Sigmoid colon (tissue), 7 donors: Measurements from ENCODE around the gene USP12. TPM values are rescaled to one million over a fixed set of nuclear protein-coding genes. Genes with fewer than 3 reads are reported as not detected.

Experiments used
- DNase-seq: peaks from one replicate; pipeline ENCODE4 v3.0.0-alpha.2; 2019
- H3K27ac ChIP-seq, 4 donors: fragments of 200-600 bp; sonication (generic); one replicate each; pipeline ENCODE4 v1.5.1; 2016 to 2019; ENCODE audit warnings: mild to moderate bottlenecking in 1 of 4
- H3K27me3 ChIP-seq, 3 donors: fragments of 200-600 bp; sonication (generic); one replicate each; pipeline ENCODE4 v1.5.1; 2019; ENCODE audit warnings: mild to moderate bottlenecking in 1 of 3
- H3K36me3 ChIP-seq, 4 donors: fragments of 200-600 bp; sonication (generic); one replicate each; pipeline ENCODE4 v1.5.1; 2016 to 2019
- H3K4me1 ChIP-seq, 4 donors: fragments of 200-600 bp; sonication (generic); one replicate each; pipeline ENCODE4 v1.5.1; 2017 to 2019
- H3K4me3 ChIP-seq, 4 donors: fragments of 200-600 bp; sonication (generic); one replicate each; pipeline ENCODE4 v1.5.1; 2017 to 2019; ENCODE audit warnings: mild to moderate bottlenecking in 2 of 4, moderate library complexity in 1 of 4
- H3K9me3 ChIP-seq, 4 donors: fragments of 200-600 bp in 3 of 4; sonication (generic) in 3 of 4; one replicate each; pipeline versions ENCODE4 v1.5.1 to v1.6.1; 2013 to 2019
- EP300 ChIP-seq, 4 donors: sonication (generic); formaldehyde crosslinking; IDR thresholded peaks; one replicate each; pipeline ENCODE4 v1.6.1; 2017; ENCODE audit warnings: antibody characterized with exemption in 4 of 4
- POLR2A ChIP-seq, 2 donors: fragments of 450-650 bp; IDR thresholded peaks; one replicate each; pipeline ENCODE4 v1.6.1; 2016; ENCODE audit warnings: antibody characterized with exemption in 2 of 2, mild to moderate bottlenecking in 2 of 2, moderate library complexity in 2 of 2
- POLR2AphosphoS5 ChIP-seq, 4 donors: sonication (generic); formaldehyde crosslinking; IDR thresholded peaks; one replicate each; pipeline ENCODE4 v1.6.1; 2017; ENCODE audit warnings: antibody characterized with exemption in 4 of 4
- WGBS, 2 donors: extraction: QIAGEN DNeasy Blood & Tissue Kit; methylation state at CpG; one replicate each; pipeline ENCODE4 v1.1.7; 2013; 5-methylcytosine and 5-hydroxymethylcytosine counted together
- intact Hi-C: fragments of 100-400 bp; cut with DNase I; formaldehyde crosslinking; loops from one replicate; pipeline ENCODE4 v1.15.1; 2023
- polyA plus RNA-seq, 3 donors: library from polyadenylated mRNA; stranded (reverse); fragments of 200-250 nt; gene quantifications; one replicate each; pipeline ENCODE4 v1.2.3, GENCODE V29; 2013
- total RNA-seq, 4 donors: library from RNA; depleted of rRNA; stranded (reverse); fragments of >200 nt; gene quantifications; one replicate each; pipeline ENCODE4 v1.1.0, GENCODE V29; 2016
- TF ChIP-seq, protein P1 (sequence below), 4 experiments: fragments of 450-650 bp in 3 of 4; fragments of 200-600 bp in 1 of 4; IDR thresholded peaks; one replicate each; pipeline ENCODE4 v1.5.1; 2016 to 2019; ENCODE audit warnings: antibody characterized with exemption in 4 of 4, mild to moderate bottlenecking in 3 of 4, moderate library complexity in 2 of 4
- donor health status: healthy with polysubstance abuse.
- donor health status: Bipolar disorder and iron deficiency.
- donor health status: healthy.

USP12 gene
- total and polyA plus RNA-seq, 7 donors, result 20.3 to 91.3 (median 69.5) TPM

DNA sequence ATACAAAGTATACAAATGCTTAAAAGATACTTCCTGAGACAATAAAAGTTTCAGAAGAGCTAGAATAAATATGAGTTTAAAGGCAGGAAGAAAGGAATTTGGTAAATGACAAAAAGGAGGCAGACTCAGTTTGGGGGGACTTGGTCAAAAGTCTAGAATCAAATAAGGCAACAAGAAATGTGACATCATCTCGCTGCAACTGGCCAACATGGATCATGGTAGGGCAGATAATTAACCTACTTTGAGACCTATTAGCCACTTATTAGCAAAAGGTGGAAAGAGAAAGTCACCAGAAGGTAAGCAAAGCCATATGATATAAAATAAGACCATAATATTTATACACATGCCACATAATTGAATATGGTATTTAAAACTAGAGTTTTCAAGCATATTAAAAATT is 5.3 kb downstream of the USP12 start:
- intact Hi-C loops, result loop anchor here (5.0 kb wide), 1 partner anchor 129 kb away; no protein-coding TSS in a partner anchor
- Histone ChIP-seq H3K4me3 (no peak overlapping the region), H3K9me3 (no peaks in the 10 kb centered on the region), H3K4me1 (peaks cover 0 to 89% (median 83%) of the 10 kb centered on the region in 4 donors), H3K27me3 (no peaks in the 10 kb centered on the region), H3K36me3 (no peaks in the 10 kb centered on the region), H3K27ac (peak overlapping the region; percentile 95 to 99 (median 98))
- no peak for TF ChIP-seq POLR2A (IDR thresholded peaks at IDR 0.05)
- DNase-seq, result no peak
- WGBS, 2 donors, result 90 to 98% methylated on average over 1 of the region's 1 CpG

DNA sequence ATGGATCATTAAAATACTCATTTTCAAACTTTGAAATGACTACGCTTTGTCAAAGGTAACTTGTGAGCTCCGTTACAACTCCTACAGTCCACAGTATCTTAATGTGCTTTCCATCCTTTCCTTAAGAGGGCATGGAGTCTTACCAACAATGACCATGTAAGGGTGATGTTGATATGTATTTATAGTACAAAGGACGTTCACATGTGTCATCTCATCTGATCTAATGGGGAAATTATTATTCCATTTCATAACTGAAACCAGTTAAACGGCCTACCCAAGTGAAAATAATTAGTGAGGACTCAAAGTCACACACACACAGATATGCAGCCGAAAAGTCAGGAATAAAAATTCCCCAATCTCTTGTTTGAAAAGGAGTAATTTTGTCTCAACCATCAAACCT is 9.6 kb downstream of the USP12 start:
- DNase-seq, result no peak
- peaks cover 0 to 98% (median 77%) of the 10 kb centered on the region in 4 donors for H3K4me1 ChIP-seq
- no peaks in the 10 kb centered on the region for H3K36me3 ChIP-seq
- no peaks in the 10 kb centered on the region for H3K27me3 ChIP-seq
- H3K27ac ChIP-seq, result peak overlapping the region; percentile 71 to 99 (median 90)
- H3K9me3 ChIP-seq, result no peaks in the 10 kb centered on the region
- TF ChIP-seq POLR2A (IDR thresholded peaks at IDR 0.05), result no peak
- TF ChIP-seq POLR2AphosphoS5 (IDR thresholded peaks at IDR 0.05), result peak in 3 of 4 donors; percentile 27 to 50 (median 28)
- H3K4me3 ChIP-seq, result peak overlapping the region in 1 of 4 donors; percentile 1
- intact Hi-C loops, result no loop called here
- 70 to 84% methylated on average over 5 of the region's 5 CpGs for WGBS, 2 donors

DNA sequence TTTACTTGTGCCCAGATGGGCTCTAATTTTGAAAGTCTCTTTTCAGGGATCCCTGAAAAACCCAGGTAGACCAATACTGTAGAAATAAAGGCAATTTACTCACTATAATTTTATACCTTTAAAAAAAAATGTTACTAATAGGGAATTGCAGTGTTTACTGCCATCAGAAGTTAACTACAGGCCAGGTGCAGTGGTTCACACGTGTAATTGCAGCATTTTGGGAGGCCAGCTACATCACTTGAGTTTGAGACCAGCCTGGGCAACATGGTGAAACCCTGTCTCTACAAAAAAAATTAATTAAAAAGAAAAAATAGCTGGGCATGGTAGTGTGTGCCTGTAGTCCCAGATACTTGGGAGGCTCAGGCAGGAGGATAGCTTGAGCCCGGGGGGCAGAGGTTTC is 10.2 kb downstream of the USP12 start:
- Histone ChIP-seq H3K9me3 (no peaks in the 10 kb centered on the region), H3K27me3 (no peaks in the 10 kb centered on the region), H3K27ac (peak overlapping the region; percentile 71 to 99 (median 90)), H3K36me3 (no peaks in the 10 kb centered on the region), H3K4me3 (no peak overlapping the region), H3K4me1 (peaks cover 0 to 96% (median 72%) of the 10 kb centered on the region in 4 donors)
- no peak for TF ChIP-seq POLR2A (IDR thresholded peaks at IDR 0.05)
- no peak for TF ChIP-seq EP300 (IDR thresholded peaks at IDR 0.05)
- TF ChIP-seq POLR2AphosphoS5 (IDR thresholded peaks at IDR 0.05), result no peak
- no peak for DNase-seq
- WGBS, 2 donors, result 55 to 71% methylated on average over 2 of the region's 2 CpGs
- intact Hi-C loops, result no loop called here

DNA sequence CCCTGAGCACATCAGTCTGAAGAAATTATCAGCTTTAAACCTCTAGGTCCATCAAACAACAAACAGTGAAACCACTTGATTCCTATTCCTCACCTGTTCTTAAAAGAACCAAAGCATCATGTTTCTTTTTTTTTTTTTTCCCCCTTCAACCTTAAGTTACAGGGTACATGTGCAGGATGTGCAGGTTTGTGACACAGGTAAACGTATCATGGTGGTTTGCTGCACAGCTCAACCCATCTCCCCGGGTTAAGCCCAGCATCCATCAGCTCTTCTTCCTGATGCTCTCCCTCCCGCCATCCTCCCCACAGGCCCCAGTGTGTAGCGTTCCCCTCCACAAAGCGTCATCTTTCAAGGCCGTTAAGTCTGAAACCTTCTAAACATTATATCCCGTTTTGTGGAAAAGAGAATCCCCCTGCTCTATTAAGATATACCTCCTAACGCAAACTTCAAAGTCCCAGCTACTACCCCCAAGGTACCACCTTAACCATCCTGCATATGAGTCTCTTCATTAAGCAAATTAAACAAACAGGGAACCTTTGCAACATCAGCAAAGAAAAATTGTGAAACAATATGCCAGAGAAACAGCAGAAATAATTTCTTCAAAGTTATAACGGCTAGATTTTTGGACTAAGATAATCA is 10.8 kb downstream of the USP12 start:
- H3K4me1 ChIP-seq, result peaks cover 0 to 89% (median 66%) of the 10 kb centered on the region in 4 donors

DNA sequence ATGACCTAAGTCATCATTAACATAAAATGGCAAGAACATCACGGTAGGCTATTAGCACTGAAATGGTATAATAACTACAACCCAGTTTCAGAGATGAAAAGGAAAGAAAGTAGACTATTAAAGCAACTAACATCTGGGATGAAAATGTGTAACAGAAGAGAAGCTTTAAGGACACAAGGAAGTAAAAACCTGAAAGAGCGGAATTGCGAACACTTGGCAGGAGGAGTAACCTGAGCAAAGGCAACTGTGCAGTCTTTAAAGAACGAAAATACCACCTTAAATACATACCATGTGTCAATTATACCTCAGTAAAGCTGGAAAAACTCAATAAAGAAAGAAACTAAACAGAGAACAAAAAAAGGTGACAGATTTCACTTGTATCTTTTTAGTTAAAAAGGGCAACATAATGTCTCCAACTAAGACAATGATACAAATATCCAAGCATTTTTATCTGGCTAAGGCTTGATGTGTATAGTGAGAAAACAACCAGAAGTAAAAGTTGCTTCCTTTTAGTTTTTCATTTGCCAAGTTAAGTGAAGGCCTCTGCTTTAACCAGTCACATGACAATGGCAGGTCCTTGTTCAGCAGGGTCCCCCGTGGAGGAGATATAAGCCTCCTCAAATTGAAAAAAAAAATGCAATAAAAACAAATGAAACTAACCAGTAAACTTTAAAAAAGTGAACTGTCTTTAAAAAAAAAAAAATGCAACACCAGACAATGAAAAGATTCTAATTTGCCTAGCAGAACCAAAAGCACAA is 11.6 kb downstream of the USP12 start:
- DNase-seq, result no peak
- Histone ChIP-seq H3K27me3 (no peaks in the 10 kb centered on the region), H3K27ac (peak overlapping the region; percentile 71 to 99 (median 90)), H3K4me1 (peaks cover 0 to 82% (median 58%) of the 10 kb centered on the region in 4 donors), H3K4me3 (no peak overlapping the region), H3K9me3 (no peaks in the 10 kb centered on the region), H3K36me3 (no peaks in the 10 kb centered on the region)
- TF ChIP-seq EP300 (IDR thresholded peaks at IDR 0.05) (no peak), POLR2AphosphoS5 (IDR thresholded peaks at IDR 0.05) (no peak), POLR2A (IDR thresholded peaks at IDR 0.05) (no peak)
- TF ChIP-seq, protein P1, sequence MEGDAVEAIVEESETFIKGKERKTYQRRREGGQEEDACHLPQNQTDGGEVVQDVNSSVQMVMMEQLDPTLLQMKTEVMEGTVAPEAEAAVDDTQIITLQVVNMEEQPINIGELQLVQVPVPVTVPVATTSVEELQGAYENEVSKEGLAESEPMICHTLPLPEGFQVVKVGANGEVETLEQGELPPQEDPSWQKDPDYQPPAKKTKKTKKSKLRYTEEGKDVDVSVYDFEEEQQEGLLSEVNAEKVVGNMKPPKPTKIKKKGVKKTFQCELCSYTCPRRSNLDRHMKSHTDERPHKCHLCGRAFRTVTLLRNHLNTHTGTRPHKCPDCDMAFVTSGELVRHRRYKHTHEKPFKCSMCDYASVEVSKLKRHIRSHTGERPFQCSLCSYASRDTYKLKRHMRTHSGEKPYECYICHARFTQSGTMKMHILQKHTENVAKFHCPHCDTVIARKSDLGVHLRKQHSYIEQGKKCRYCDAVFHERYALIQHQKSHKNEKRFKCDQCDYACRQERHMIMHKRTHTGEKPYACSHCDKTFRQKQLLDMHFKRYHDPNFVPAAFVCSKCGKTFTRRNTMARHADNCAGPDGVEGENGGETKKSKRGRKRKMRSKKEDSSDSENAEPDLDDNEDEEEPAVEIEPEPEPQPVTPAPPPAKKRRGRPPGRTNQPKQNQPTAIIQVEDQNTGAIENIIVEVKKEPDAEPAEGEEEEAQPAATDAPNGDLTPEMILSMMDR (IDR thresholded peaks at IDR 0.05), result no peak
- intact Hi-C loops, result loop anchor here (10.0 kb wide), 1 partner anchor 65 kb away; no protein-coding TSS in a partner anchor
- 83 to 87% methylated on average over 5 of the region's 5 CpGs for WGBS, 2 donors

More for the DNA sequence above, 10.8 kb downstream of the USP12 start:
- Histone ChIP-seq H3K36me3 (no peaks in the 10 kb centered on the region), H3K27ac (peak overlapping the region; percentile 71 to 99 (median 90)), H3K27me3 (no peaks in the 10 kb centered on the region), H3K9me3 (no peaks in the 10 kb centered on the region), H3K4me3 (no peak overlapping the region)
- TF ChIP-seq POLR2AphosphoS5 (IDR thresholded peaks at IDR 0.05) (no peak), POLR2A (IDR thresholded peaks at IDR 0.05) (no peak), EP300 (IDR thresholded peaks at IDR 0.05) (no peak)
- TF ChIP-seq, protein P1 (IDR thresholded peaks at IDR 0.05), result no peak
- whole genome bisulfite sequencing, 2 donors, result 88 to 92% methylated on average over 9 of the region's 9 CpGs
- intact Hi-C loops, result no loop called here
- DNase-seq, result no peak

DNA sequence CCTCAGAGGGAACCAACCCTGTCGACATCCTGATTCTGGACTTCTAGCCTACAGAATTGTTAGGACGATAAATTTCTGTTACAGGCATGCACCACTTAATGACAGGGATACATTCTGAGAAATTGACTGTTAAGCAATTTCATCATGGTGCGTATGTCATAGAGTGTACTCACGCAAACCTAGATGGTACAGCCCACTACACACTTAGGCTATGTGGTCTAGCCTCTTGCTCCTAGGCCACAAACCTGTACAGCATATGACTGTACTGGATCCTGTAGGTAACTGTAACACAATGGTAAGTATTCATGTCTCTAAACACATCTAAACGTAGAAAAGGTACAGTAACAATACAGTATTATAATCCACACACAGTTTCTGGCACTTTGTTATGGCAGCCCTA is 13.3 kb downstream of the USP12 start:
- TF ChIP-seq POLR2AphosphoS5 (IDR thresholded peaks at IDR 0.05) (no peak), EP300 (IDR thresholded peaks at IDR 0.05) (no peak), POLR2A (IDR thresholded peaks at IDR 0.05) (no peak)
- TF ChIP-seq, protein P1 (IDR thresholded peaks at IDR 0.05), result no peak
- Histone ChIP-seq H3K9me3 (no peaks in the 10 kb centered on the region), H3K4me1 (peaks cover 0 to 78% (median 49%) of the 10 kb centered on the region in 4 donors), H3K4me3 (no peak overlapping the region), H3K27me3 (no peaks in the 10 kb centered on the region), H3K27ac (peak overlapping the region in 2 of 4 donors; percentile 4 to 36), H3K36me3 (no peaks in the 10 kb centered on the region)
- no peak for DNase-seq
- WGBS, 2 donors, result 96 to 98% methylated on average over 5 of the region's 5 CpGs
- intact Hi-C loops, result loop anchor here (10.0 kb wide), 1 partner anchor 64 kb away; no protein-coding TSS in a partner anchor
